Urinary bladder (tissue), 4 donors: Measurements from ENCODE around the gene GREM2. TPM values are rescaled to one million over a fixed set of nuclear protein-coding genes. Genes with fewer than 3 reads are reported as not detected.
A peak's percentile ranks its signal among the peaks of the same experiment; 100 is the strongest.

Experiments used
- DNase-seq: peaks from one replicate; pipeline ENCODE4 v3.0.0-alpha.2; 2015; ENCODE audit errors: extremely low spot score
- H3K27ac ChIP-seq: one replicate; pipeline ENCODE4 v1.5.1; 2013; ENCODE audit warnings: low read depth, mild to moderate bottlenecking, moderate library complexity
- H3K36me3 ChIP-seq: one replicate; pipeline ENCODE4 v1.6.1; 2013; ENCODE audit warnings: mild to moderate bottlenecking, moderate library complexity; ENCODE audit not compliant: insufficient read depth
- H3K4me1 ChIP-seq: one replicate; pipeline ENCODE4 v1.6.1; 2013; ENCODE audit warnings: mild to moderate bottlenecking, moderate library complexity; ENCODE audit not compliant: insufficient read depth
- H3K4me3 ChIP-seq: one replicate; pipeline ENCODE4 v1.5.1; 2013; ENCODE audit warnings: low read depth, low read length
- WGBS: extraction: QIAGEN DNeasy Blood & Tissue Kit; methylation state at CpG from one replicate; pipeline ENCODE4 v1.1.7; 2013; 5-methylcytosine and 5-hydroxymethylcytosine counted together
- polyA plus RNA-seq: library from polyadenylated mRNA; stranded (reverse); fragments of 200-250 nt; gene quantifications from one replicate; pipeline ENCODE4 v1.2.3, GENCODE V29; 2013
- total RNA-seq: library from RNA; depleted of rRNA; stranded (reverse); fragments of >200 nt; gene quantifications from one replicate; pipeline ENCODE4 v1.2.3, GENCODE V29; 2014
- donor health status: healthy with polysubstance abuse.
- donor health status: healthy.

The GREM2 gene
- total and polyA plus RNA-seq, 2 donors, result 4.7 to 9.0 TPM

DNA sequence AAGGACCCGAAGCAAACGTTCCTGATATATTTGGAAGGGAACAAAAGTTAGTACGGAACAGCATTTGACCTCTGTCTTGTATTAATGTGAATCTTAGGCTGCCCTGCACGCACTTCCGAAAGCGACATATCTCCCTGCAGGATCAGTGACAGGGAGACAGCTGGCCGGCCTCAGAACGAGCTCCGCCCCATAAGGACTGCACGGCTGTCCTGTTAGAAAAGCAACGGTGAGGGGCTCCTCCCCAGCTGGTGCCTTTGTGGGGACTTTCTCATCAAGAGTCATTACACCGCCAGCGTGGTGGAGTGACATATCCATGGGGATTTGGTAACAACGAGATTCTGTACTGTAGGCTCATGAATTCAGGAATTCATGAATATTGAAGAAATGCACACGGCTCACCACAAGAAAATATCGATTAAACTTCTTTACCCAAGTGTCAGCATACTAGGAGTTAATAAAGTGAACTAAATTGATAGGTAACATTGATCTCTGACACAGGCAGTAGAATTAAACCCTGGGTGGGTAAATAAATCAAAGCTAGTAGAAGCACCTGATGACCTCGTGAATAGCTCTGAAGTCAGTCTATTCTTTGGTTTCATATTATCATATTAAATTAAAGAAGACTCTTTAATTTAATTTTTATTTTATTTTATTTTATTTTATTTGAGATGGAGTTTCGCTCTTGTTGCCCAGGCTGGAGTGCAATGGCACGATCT lies 8.1 kb upstream of the GREM2 start:
- Histone ChIP-seq H3K36me3 (no peaks in the 10 kb centered on the region), H3K27ac (no peak overlapping the region), H3K4me3 (no peak overlapping the region), H3K4me1 (no peaks in the 10 kb centered on the region)
- no peak for DNase-seq
- 58% methylated on average over 19 of the region's 19 CpGs for WGBS

DNA sequence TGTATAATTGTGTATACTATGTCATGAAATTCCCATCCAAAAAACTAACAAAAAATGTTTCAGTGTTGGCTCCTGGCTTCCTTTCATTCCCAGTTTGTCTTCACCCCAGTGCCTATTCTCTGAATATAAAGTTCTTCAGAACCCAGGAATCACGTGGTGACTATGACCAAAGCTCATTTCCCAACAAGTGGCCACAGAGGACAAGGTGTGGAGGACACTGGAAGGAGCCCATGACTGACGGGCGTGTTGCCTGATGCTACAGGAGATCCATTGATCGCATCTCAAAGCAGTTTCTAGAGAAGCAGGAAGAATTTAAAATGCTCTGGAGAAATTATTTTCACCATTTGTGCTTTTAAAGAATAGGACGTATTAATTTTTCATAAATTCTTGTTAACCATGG lies 7.4 kb upstream of the GREM2 start:
- no peaks in the 10 kb centered on the region for H3K36me3 ChIP-seq
- WGBS, result 73% methylated on average over 5 of the region's 5 CpGs
- H3K4me1 ChIP-seq, result no peaks in the 10 kb centered on the region
- no peak overlapping the region for H3K27ac ChIP-seq
- DNase-seq, result no peak
- no peak overlapping the region for H3K4me3 ChIP-seq

DNA sequence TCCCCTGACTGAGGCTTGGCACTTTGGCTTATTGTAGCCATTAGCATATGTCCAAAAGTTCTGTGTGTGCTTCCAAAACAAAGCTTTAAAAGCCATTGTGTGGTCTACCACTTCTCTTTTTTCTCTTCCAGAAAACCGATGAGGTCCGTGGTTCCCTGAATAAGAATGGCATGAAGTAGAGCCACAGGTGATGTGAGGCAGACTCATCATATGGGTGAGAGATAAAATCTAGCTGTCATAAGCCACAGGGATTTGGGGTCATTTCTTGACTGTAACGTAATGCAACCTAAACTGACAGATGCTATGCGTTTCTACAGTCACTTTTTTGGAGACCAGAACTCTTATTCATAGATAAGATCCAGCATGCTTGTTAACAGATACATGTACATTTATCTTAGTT lies 7.0 kb upstream of the GREM2 start:
- H3K4me3 ChIP-seq, result no peak overlapping the region
- no peaks in the 10 kb centered on the region for H3K4me1 ChIP-seq
- no peaks in the 10 kb centered on the region for H3K36me3 ChIP-seq
- no peak overlapping the region for H3K27ac ChIP-seq
- no peak for DNase-seq
- 67% methylated on average over 4 of the region's 4 CpGs for WGBS

DNA sequence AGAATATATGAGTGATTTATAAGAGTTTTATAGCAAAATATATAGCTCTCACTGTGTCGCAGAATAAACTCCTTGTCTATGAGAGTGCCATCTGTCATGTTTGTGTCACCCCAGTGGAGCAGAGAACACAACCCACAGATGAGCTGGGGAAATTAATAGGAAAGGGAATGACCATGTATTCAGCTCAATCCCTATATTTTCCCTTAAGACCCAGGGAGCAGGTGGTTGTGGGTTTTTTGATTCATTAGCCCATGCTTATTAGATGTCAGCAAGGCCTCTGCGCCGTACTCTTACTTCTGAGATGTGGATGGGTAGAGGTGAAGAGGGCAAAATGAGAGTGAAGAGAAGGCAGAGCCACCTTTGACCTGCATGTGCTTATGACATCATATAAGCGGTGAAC lies 4.1 kb upstream of the GREM2 start:
- no peaks in the 10 kb centered on the region for H3K4me1 ChIP-seq
- no peak overlapping the region for H3K27ac ChIP-seq
- WGBS, result 94% methylated on average over 4 of the region's 4 CpGs
- H3K4me3 ChIP-seq, result no peak overlapping the region
- no peak for DNase-seq
- H3K36me3 ChIP-seq, result no peaks in the 10 kb centered on the region

DNA sequence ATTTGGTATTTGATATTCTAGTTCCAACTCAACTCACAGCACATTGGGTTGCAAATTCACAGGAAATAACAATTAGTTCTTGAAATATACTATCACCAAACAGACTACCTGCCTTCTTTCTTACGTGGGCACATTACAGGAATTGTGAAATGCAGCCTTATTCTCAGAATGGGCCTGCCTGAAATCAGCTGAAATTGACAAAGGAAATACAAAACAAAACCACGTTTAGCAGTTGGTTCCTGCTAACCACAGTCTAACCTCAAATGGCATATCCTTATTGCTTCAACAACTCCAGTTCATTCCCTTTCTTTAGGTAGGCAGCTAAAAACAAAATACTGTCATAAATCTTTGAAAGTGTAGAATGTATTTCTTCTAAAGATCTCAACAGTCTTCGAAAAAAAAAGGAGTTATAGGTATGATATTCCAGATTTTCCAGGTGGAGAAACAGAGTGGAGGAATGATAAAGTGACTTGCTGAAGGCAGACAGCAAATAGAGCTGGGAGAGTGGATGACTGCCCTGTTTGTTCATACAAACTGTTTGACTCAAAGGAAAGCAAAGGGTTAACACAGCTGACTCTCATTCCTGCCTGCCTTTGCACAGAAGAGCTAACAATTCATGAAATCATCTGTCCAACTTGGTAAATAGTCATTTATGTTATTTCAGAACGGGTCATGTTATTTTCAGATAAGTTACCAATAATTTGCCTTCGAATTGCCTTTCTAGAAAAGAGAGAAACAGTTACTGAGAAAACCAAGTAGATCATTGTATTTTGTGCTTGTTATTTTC lies 1.6 kb upstream of the GREM2 start:
- 64% methylated on average over 5 of the region's 5 CpGs for WGBS
- no peak overlapping the region for H3K27ac ChIP-seq
- no peaks in the 10 kb centered on the region for H3K4me1 ChIP-seq

DNA sequence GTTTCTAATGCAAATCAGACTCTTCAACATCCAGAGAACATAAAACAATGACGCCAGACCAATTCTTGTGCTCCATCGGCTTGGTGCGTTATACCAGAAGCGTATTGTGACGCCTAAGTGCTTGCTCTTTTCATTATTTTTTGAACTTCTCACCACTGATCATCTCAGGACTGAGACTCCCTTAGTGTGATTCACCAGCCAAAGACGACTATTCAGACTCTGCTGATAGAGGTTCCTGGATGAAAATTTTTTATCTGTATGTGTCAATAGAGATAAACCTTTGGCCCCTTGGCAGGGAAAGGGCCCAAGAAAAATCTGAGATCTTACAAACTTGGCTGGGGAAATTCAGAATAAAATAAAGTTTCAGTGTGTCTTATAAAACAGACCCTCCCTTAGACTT lies 856 bp upstream of the GREM2 start:
- Histone ChIP-seq H3K4me3 (no peak overlapping the region), H3K27ac (no peak overlapping the region), H3K4me1 (no peaks in the 10 kb centered on the region), H3K36me3 (no peaks in the 10 kb centered on the region)
- DNase-seq, result no peak
- WGBS, result 68% methylated on average over 6 of the region's 6 CpGs

More for the DNA sequence above, 1.6 kb upstream of the GREM2 start:
- Histone ChIP-seq H3K36me3 (no peaks in the 10 kb centered on the region), H3K4me3 (no peak overlapping the region)
- DNase-seq, result no peak

DNA sequence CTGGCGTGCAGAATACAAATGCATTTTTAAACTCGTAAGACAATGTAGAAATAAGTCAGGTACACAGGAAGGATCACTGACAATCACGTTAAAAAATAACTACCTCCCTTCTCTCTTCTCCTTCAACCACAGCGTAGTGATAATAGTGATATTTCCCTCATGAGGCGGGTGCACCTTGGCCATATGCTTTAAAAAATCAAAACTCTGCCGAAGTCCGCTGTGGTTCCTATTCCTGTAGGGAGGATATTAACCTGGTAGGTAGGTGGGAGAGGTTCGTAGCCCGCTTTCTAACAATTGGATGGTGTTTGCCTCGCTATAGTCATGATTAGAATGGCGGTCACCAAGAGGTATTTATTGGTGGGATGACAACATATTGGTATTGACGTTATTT lies 732 bp downstream of the GREM2 start:
- DNase-seq, result no peak

DNA sequence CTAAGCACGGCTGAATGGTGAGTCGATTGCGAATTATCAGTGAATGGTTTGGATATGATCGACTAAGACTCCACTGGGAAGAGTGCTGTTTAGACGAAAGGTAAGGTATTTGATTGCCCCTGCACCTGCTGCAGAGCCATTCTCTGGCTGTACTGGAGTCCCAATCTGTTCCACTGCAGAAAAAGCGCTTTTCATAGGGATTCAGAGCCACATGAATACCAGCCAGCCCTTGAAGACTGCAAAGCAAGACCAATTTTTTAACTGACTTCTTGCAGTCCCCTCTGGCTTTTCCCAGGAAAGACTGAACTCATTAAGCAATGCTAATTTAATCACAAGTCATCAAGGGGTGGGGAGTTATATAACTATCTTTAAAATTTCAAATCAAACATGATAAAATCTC lies 1.3 kb downstream of the GREM2 start:
- Histone ChIP-seq H3K27ac (no peak overlapping the region), H3K36me3 (no peaks in the 10 kb centered on the region), H3K4me3 (peak overlapping the region; percentile 28), H3K4me1 (no peaks in the 10 kb centered on the region)
- WGBS, result 69% methylated on average over 6 of the region's 6 CpGs
- DNase-seq, result no peak

More for the DNA sequence above, 732 bp downstream of the GREM2 start:
- no peak overlapping the region for H3K27ac ChIP-seq
- WGBS, result 30% methylated on average over 12 of the region's 12 CpGs
- no peaks in the 10 kb centered on the region for H3K4me1 ChIP-seq
- no peaks in the 10 kb centered on the region for H3K36me3 ChIP-seq
- H3K4me3 ChIP-seq, result peak overlapping the region; percentile 54

DNA sequence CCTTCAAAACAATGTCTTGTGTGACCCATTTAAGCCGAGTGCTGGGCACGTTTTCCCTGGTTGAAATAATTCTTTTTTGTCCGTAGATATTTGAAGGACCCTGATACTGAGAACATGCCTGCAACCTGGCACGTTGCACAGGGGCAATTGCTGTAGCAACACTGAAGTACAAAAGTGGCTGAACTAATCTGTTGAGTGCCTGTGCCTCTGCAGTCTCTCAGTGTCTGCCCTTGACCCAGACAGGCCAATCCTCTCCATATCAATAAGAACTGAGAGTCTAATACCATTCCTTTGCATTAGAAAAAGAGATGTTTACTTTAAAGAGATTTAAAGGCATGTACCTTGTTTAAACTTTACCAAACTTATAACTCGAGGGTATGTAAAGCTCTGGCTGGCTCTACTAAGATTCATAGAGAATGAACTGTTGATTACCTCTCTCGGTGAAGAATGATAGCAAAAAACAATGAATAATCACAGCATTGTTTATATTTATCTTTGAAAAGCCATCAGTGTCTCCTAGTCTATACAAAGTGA lies 2.4 kb downstream of the GREM2 start:
- H3K36me3 ChIP-seq, result no peaks in the 10 kb centered on the region
- 67% methylated on average over 6 of the region's 6 CpGs for WGBS
- H3K4me1 ChIP-seq, result no peaks in the 10 kb centered on the region
- H3K4me3 ChIP-seq, result no peak overlapping the region
- no peak for DNase-seq
- no peak overlapping the region for H3K27ac ChIP-seq

DNA sequence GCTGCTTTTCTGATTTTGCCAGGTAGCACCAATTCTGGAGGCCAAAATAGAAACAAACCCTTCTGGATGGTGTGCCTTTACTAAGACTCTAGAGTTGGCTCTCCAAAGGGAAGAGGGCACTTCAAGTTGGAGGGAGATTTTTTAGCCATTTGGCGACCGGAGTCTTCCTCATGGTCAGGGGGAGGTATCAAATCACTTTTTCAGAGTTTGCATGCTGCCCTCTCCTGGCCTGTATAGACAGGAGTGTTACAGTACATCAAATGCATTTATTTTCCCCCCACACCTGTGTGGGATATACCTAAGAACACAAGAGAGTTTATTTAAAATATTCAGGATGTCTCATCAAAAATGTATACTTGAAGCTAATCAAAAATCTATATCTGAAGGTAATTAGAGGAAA lies 3.2 kb downstream of the GREM2 start:
- H3K4me1 ChIP-seq, result no peaks in the 10 kb centered on the region
- H3K4me3 ChIP-seq, result no peak overlapping the region
- H3K27ac ChIP-seq, result no peak overlapping the region
- WGBS, result 48% methylated on average over 2 of the region's 2 CpGs
- no peak for DNase-seq
- no peaks in the 10 kb centered on the region for H3K36me3 ChIP-seq

DNA sequence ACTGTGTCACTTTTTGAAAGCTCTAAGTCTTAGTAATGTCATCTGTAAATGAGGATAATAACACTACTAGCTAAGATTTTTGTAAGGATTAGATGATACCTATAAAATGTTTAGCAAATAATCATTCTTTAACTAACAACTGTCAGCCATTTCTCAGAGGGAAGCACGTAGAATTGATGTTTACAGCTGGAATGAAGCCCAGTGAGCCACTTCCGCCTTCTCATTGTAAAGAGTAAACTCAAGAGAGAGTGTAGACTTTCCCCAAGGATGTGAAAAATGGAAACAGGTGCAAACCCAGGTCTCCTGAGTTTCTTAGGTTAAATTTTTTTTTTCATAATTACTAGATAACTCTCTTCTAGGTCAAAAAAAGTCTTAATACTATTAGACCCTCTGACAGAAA lies 4.9 kb downstream of the GREM2 start:
- H3K4me1 ChIP-seq, result no peaks in the 10 kb centered on the region
- no peak for DNase-seq
- WGBS, result 61% methylated on average over 2 of the region's 2 CpGs
- H3K36me3 ChIP-seq, result no peaks in the 10 kb centered on the region
- no peak overlapping the region for H3K4me3 ChIP-seq
- H3K27ac ChIP-seq, result no peak overlapping the region

DNA sequence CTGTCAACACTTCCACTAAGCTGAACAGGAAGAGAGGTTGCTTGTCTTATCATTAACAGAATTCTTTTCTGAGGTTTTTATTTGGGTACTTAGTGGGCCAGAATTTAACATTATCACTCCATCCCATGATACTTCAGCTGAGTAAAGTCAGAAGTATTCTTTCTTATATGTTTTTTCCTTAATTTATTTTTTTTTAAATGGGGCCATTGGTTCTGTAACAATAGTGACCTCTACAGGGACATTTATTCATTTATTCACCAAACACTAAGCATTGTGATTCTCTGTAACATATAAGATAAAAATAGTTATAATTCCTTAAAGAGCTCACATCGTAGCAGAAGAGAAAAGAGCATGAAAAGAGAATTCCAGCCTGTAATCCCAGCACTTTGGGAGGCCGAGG lies 9.8 kb downstream of the GREM2 start:
- Histone ChIP-seq H3K27ac (no peak overlapping the region), H3K4me3 (no peak overlapping the region), H3K4me1 (no peaks in the 10 kb centered on the region), H3K36me3 (no peaks in the 10 kb centered on the region)
- 61% methylated on average over 2 of the region's 2 CpGs for WGBS
- DNase-seq, result no peak

DNA sequence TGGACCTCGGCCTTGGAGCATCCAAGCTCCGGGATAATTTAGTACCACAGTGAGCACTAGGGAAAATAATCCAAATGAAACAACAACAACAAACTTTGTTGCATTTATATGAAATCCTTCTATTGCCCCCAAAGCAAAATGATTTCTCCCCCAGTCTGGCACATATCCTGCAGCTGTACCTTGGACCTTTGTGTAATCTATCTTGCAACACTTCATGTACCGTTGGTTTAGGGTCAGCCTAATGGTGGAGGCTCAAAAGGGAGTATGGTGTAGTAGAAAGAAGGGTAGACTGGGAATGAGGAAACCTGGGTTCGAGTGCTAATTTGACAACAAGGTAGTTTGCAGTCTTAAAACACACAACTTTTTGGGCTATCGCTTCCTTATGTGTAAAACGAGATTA lies 12.1 kb downstream of the GREM2 start:
- 82% methylated on average over 6 of the region's 6 CpGs for WGBS
- no peak for DNase-seq

DNA sequence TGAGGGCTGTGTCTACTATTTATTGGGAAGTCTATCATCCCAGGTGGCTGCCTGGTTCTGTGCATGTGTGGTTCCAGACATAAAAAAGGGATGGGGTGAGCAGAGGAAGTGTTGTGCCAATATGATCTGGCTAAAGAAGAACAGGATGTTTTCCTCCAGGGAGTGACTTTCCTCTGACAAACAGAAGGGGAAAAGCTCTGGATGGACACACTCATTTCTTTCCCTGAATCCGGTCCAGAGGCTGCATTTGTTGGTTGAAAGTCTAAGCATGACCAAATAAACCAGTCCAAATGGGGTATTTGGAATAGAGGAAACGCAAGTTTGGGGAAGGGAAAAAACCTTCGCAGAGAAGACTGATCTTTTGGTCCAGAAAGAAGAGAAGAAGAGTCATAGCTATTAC lies 12.7 kb downstream of the GREM2 start:
- 87% methylated on average over 3 of the region's 3 CpGs for WGBS
- DNase-seq, result no peak
- Histone ChIP-seq H3K27ac (no peak overlapping the region), H3K4me1 (no peaks in the 10 kb centered on the region), H3K36me3 (no peaks in the 10 kb centered on the region), H3K4me3 (no peak overlapping the region)

More for the DNA sequence above, 12.1 kb downstream of the GREM2 start:
- H3K4me1 ChIP-seq, result no peaks in the 10 kb centered on the region
- H3K27ac ChIP-seq, result no peak overlapping the region
- H3K4me3 ChIP-seq, result no peak overlapping the region
- no peaks in the 10 kb centered on the region for H3K36me3 ChIP-seq
